WTC11 (cell line): ENCODE measurements around the gene ZBTB7C. TPM values are rescaled to one million over a fixed set of nuclear protein-coding genes. Genes with fewer than 3 reads are reported as not detected.

Experiments used
- ATAC-seq: fragments of 200-7000 bp; cut with Tn5 transposase; 2 replicates; pipeline ENCODE4 v1.10.0; 2021; ENCODE audit warnings: mild to moderate bottlenecking, moderate library complexity
- CTCF ChIA-PET: fragments of 300-600 bp; sonication (Branson Sonifier 250); formaldehyde crosslinking; loops from one replicate; lab custom pipeline; 2021; ENCODE audit warnings: antibody characterized with exemption; lab: Charles Lee
- POLR2A ChIA-PET: fragments of 350-600 bp; sonication (Branson Sonifier 250); formaldehyde crosslinking; loops from one replicate; lab custom pipeline; 2021; ENCODE audit warnings: antibody characterized with exemption; lab: Charles Lee
- DNase-seq: peaks from one replicate; pipeline ENCODE4 v3.0.0; 2021; ENCODE audit warnings: low spot score
- H3K27ac Mint-ChIP-seq: 2 replicates; pipeline ENCODE4 v1.8.0; 2021; ENCODE audit warnings: mixed read lengths
- H3K27me3 Mint-ChIP-seq: 2 replicates; pipeline ENCODE4 v1.8.0; 2021; ENCODE audit warnings: low read depth, mild to moderate bottlenecking, moderate library complexity, mixed read lengths
- H3K36me3 Mint-ChIP-seq: 2 replicates; pipeline ENCODE4 v1.8.0; 2021; ENCODE audit warnings: mixed read lengths
- H3K4me1 Mint-ChIP-seq: 2 replicates; pipeline ENCODE4 v1.8.0; 2022; ENCODE audit warnings: mixed read lengths
- H3K4me3 Mint-ChIP-seq: 2 replicates; pipeline ENCODE4 v1.8.0; 2021; ENCODE audit warnings: mild to moderate bottlenecking, moderate library complexity, mixed read lengths
- H3K9me3 Mint-ChIP-seq: 2 replicates; pipeline ENCODE4 v1.8.0; 2021; ENCODE audit warnings: mixed read lengths
- AFF4 ChIP-seq: sonication (generic); formaldehyde crosslinking; IDR thresholded peaks from 2 replicates; pipeline ENCODE4 v1.8.1; 2023; ENCODE audit warnings: mild to moderate bottlenecking, missing genetic modification reagents, borderline replicate concordance
- AR ChIP-seq: fragments of 250-450 bp; sonication (Bioruptor Pico); IDR thresholded peaks from 2 replicates; pipeline ENCODE4 v1.9.0; 2021; ENCODE audit warnings: mild to moderate bottlenecking
- CBFB ChIP-seq: sonication (generic); formaldehyde crosslinking; IDR thresholded peaks from 2 replicates; pipeline ENCODE4 v1.8.1; 2022; ENCODE audit warnings: mild to moderate bottlenecking, low read depth, missing genetic modification reagents
- FOXJ3 ChIP-seq: sonication (generic); formaldehyde crosslinking; IDR thresholded peaks from 2 replicates; pipeline ENCODE4 v1.9.0; 2021; ENCODE audit warnings: missing genetic modification reagents, mild to moderate bottlenecking, borderline replicate concordance
- FOXP1 ChIP-seq: sonication (generic); formaldehyde crosslinking; IDR thresholded peaks from 2 replicates; pipeline ENCODE4 v1.8.0; 2022; ENCODE audit warnings: missing genetic modification reagents, mild to moderate bottlenecking, moderate library complexity, borderline replicate concordance
- GABPB1 ChIP-seq: sonication (generic); formaldehyde crosslinking; IDR thresholded peaks from 2 replicates; pipeline ENCODE4 v1.8.1; 2023; ENCODE audit warnings: mild to moderate bottlenecking, missing genetic modification reagents
- GRHL2 ChIP-seq: fragments of 250-450 bp; sonication (Bioruptor Pico); IDR thresholded peaks from 2 replicates; pipeline ENCODE4 v1.8.0; 2022; ENCODE audit warnings: mild to moderate bottlenecking, moderate library complexity; ENCODE audit not compliant: insufficient replicate concordance, severe bottlenecking
- GTF2I ChIP-seq: fragments of 250-450 bp; sonication (Bioruptor Pico); conservative IDR thresholded peaks from 2 replicates; pipeline ENCODE4 v1.4.0; 2021; ENCODE audit warnings: mild to moderate bottlenecking
- HMGXB4 ChIP-seq: sonication (generic); formaldehyde crosslinking; IDR thresholded peaks from 2 replicates; pipeline ENCODE4 v1.8.1; 2023; ENCODE audit warnings: mild to moderate bottlenecking, moderate library complexity, missing genetic modification reagents
- IRF1 ChIP-seq: sonication (generic); formaldehyde crosslinking; IDR thresholded peaks from 2 replicates; pipeline ENCODE4 v1.8.0; 2023; ENCODE audit warnings: missing genetic modification reagents
- JAZF1 ChIP-seq: fragments of 250-450 bp; sonication (Bioruptor Pico); IDR thresholded peaks from 2 replicates; pipeline ENCODE4 v1.9.0; 2021; ENCODE audit warnings: moderate library complexity, mild to moderate bottlenecking, inconsistent platforms
- MLX ChIP-seq: sonication (generic); formaldehyde crosslinking; IDR thresholded peaks from 2 replicates; pipeline ENCODE4 v1.8.1; 2023; ENCODE audit warnings: mild to moderate bottlenecking, missing genetic modification reagents, moderate library complexity
- MXD4 ChIP-seq: fragments of 250-450 bp; sonication (Bioruptor Pico); IDR thresholded peaks from 2 replicates; pipeline ENCODE4 v1.8.0; 2021; ENCODE audit warnings: mild to moderate bottlenecking, moderate library complexity, borderline replicate concordance
- NR1H2 ChIP-seq: sonication (generic); formaldehyde crosslinking; IDR thresholded peaks from 2 replicates; pipeline ENCODE4 v1.9.0; 2021; ENCODE audit warnings: mild to moderate bottlenecking, moderate library complexity, missing genetic modification reagents
- NR3C1 ChIP-seq: sonication (generic); formaldehyde crosslinking; conservative IDR thresholded peaks from 2 replicates; pipeline ENCODE4 v1.8.1; 2023; ENCODE audit warnings: low read depth, mild to moderate bottlenecking, missing genetic modification reagents
- PREB ChIP-seq: sonication (generic); formaldehyde crosslinking; IDR thresholded peaks from 2 replicates; pipeline ENCODE4 v1.8.1; 2022; ENCODE audit warnings: mild to moderate bottlenecking, missing genetic modification reagents, moderate library complexity, borderline replicate concordance
- SMAD3 ChIP-seq: sonication (generic); formaldehyde crosslinking; IDR thresholded peaks from 2 replicates; pipeline ENCODE4 v1.8.0; 2022; ENCODE audit warnings: missing genetic modification reagents, mild to moderate bottlenecking, borderline replicate concordance
- SMAD4 ChIP-seq: sonication (generic); formaldehyde crosslinking; IDR thresholded peaks from 2 replicates; pipeline ENCODE4 v1.8.0; 2022; ENCODE audit warnings: mild to moderate bottlenecking, missing genetic modification reagents
- SOX15 ChIP-seq: fragments of 250-450 bp; sonication (Bioruptor Pico); IDR thresholded peaks from 2 replicates; pipeline ENCODE4 v1.9.0; 2021; ENCODE audit warnings: mild to moderate bottlenecking
- ZBTB21 ChIP-seq: sonication (generic); formaldehyde crosslinking; IDR thresholded peaks from 2 replicates; pipeline ENCODE4 v1.8.1; 2023; ENCODE audit warnings: mild to moderate bottlenecking, missing genetic modification reagents, borderline replicate concordance
- ZNF263 ChIP-seq: sonication (generic); formaldehyde crosslinking; IDR thresholded peaks from 2 replicates; pipeline ENCODE4 v1.8.1; 2022; ENCODE audit warnings: low read depth, mild to moderate bottlenecking, moderate library complexity, missing genetic modification reagents
- ZNF396 ChIP-seq: fragments of 250-450 bp; sonication (Bioruptor Pico); IDR thresholded peaks from 2 replicates; pipeline ENCODE4 v1.8.0; 2021; ENCODE audit warnings: mild to moderate bottlenecking, moderate library complexity, borderline replicate concordance
- total RNA-seq: library from RNA; stranded (reverse); gene quantifications from 3 replicates; pipeline ENCODE4 v1.2.3, GENCODE V29; 2021

ZBTB7C gene
- total RNA-seq, 1 experiment from 2014 or later: 0.48 TPM

- CTCF ChIA-PET: no interaction called here
These were observed 208.4 kb downstream of the ZBTB7C start for GRCh38 chr18:48200631-48201336.

GRCh38 chr18:48199399-48199798 lies 209.8 kb downstream of the ZBTB7C start:
- ChIA-PET POLR2A (no interaction called here), CTCF (interaction anchor here (0.6 kb wide), 2 partner anchors 168 to 246 kb away, joined by 4 read pairs; no protein-coding TSS in a partner anchor)
- no peak for DNase-seq
- no peak for ATAC-seq
- peaks cover 14% of the 10 kb centered on the region for H3K9me3 Mint-ChIP-seq
- no peak overlapping the region for H3K4me3 Mint-ChIP-seq
- no peak overlapping the region for H3K27ac Mint-ChIP-seq
- H3K27me3 Mint-ChIP-seq: peaks cover 3% of the 10 kb centered on the region
- 0 out of 2 replicates have a peak, but pooled peaks cover 4% of the 10 kb centered on the region for H3K4me1 Mint-ChIP-seq
- no peaks in the 10 kb centered on the region for H3K36me3 Mint-ChIP-seq
- TF ChIP-seq MLX (CRISPR knock-in tag) (no peak), IRF1 (CRISPR knock-in tag) (no peak), FOXJ3 (no peak), HMGXB4 (no peak), SOX15 (CRISPR knock-in tag) (no peak), GABPB1 (CRISPR knock-in tag) (no peak), NR3C1 (CRISPR knock-in tag) (no peak), FOXP1 (CRISPR knock-in tag) (no peak), ZNF263 (CRISPR knock-in tag) (no peak), JAZF1 (CRISPR knock-in tag) (no peak), ZNF396 (no peak), SMAD4 (no peak), MXD4 (no peak), AFF4 (CRISPR knock-in tag) (no peak)

More at GRCh38 chr18:48200631-48201336, 208.4 kb downstream of the ZBTB7C start:
- ATAC-seq: no peak
- Mint-ChIP-seq H3K4me3 (no peak overlapping the region), H3K27me3 (peaks cover 3% of the 10 kb centered on the region), H3K9me3 (peaks cover 8% of the 10 kb centered on the region; the same call in 1 of the 2 replicates), H3K4me1 (0 out of 2 replicates have a peak, but pooled peaks cover 4% of the 10 kb centered on the region), H3K36me3 (no peaks in the 10 kb centered on the region), H3K27ac (no peak overlapping the region)
- TF ChIP-seq SMAD3 (CRISPR knock-in tag): no peak
- no peak for TF ChIP-seq PREB (CRISPR knock-in tag)
- no peak for TF ChIP-seq ZBTB21 (CRISPR knock-in tag)
- TF ChIP-seq CBFB: no peak
- no peak for TF ChIP-seq AR
- no peak for TF ChIP-seq GTF2I (CRISPR knock-in tag)
- no peak for TF ChIP-seq GRHL2 (CRISPR knock-in tag)
- TF ChIP-seq SOX15 (CRISPR knock-in tag): no peak
- TF ChIP-seq NR1H2 (CRISPR knock-in tag): no peak
- no peak for DNase-seq
- POLR2A ChIA-PET: no interaction called here
